ENCODE results near the gene TLCD5.

- TF ChIP-seq, protein P1, sequence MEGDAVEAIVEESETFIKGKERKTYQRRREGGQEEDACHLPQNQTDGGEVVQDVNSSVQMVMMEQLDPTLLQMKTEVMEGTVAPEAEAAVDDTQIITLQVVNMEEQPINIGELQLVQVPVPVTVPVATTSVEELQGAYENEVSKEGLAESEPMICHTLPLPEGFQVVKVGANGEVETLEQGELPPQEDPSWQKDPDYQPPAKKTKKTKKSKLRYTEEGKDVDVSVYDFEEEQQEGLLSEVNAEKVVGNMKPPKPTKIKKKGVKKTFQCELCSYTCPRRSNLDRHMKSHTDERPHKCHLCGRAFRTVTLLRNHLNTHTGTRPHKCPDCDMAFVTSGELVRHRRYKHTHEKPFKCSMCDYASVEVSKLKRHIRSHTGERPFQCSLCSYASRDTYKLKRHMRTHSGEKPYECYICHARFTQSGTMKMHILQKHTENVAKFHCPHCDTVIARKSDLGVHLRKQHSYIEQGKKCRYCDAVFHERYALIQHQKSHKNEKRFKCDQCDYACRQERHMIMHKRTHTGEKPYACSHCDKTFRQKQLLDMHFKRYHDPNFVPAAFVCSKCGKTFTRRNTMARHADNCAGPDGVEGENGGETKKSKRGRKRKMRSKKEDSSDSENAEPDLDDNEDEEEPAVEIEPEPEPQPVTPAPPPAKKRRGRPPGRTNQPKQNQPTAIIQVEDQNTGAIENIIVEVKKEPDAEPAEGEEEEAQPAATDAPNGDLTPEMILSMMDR (conservative IDR thresholded peaks at IDR 0.05 in 1 of 2, IDR thresholded peaks at IDR 0.05 in 1 of 2; ENCODE audit: low read depth in 1 of 2, low read length in 2 of 2): no peak
- TF ChIP-seq EZH2 (IDR thresholded peaks at IDR 0.05; ENCODE audit: low read length, missing control alignments): no peak
These were observed 42.0 kb upstream of the TLCD5 start for GRCh38 chr11:120283124-120283523.
